ENCODE results near the gene UNC79.
"Not testable (repeated sequence)": the region's sequence is repeated elsewhere in the genome, so short reads cannot be mapped to it uniquely, and the experiment has no call there.

Gene UNC79

GRCh38 chr14:93522221-93522620 lies 91.5 kb downstream of the UNC79 start:
- H3K36me3 ChIP-seq, result no peaks in the 10 kb centered on the region
- H3K27me3 ChIP-seq, result no peaks in the 10 kb centered on the region
- H4K20me1 ChIP-seq, result no peaks in the 10 kb centered on the region
- H3K4me1 ChIP-seq, result peaks cover 0 to 13% (median 0%) of the 10 kb centered on the region in 10 experiments; a peak in 7 of 20 replicates
- TF ChIP-seq Cebpa-rat (IDR thresholded peaks at IDR 0.05), result no peak
- H3K27ac ChIP-seq, result no peak overlapping the region
- no peak overlapping the region for H3K4me2 ChIP-seq
- H3K4me3 ChIP-seq, result no peak overlapping the region
- H3K9ac ChIP-seq, result no peak overlapping the region
- peaks cover 33 to 58% (median 44%) of the 10 kb centered on the region in 11 experiments for H3K9me3 ChIP-seq (replicated peaks in 1 of 11)

DNA sequence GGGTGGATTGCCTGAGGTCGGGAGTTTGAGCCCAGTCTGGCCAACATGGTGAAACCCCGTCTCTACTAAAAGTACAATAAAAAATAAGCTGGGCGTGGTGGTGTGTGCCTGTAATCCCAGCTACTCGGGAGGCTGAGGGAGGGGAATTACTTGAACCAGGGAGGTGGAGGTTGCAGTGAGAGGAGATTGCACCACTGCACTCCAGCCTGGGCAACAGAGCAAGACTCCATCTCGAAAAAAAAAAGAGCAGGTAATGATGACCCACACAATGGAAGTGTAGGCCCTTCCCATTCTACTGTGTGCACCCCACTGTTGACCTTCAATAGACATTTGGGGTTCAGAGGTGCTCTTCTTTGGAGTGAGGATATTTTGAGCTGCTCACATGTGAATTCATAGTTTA lies 94.5 kb downstream of the UNC79 start:
- peaks cover 13 to 28% (median 15%) of the 10 kb centered on the region in 11 experiments for H3K9me3 ChIP-seq (replicated peaks in 1 of 11)
- H3K36me3 ChIP-seq, H3K9ac ChIP-seq: not testable (repeated sequence)

DNA sequence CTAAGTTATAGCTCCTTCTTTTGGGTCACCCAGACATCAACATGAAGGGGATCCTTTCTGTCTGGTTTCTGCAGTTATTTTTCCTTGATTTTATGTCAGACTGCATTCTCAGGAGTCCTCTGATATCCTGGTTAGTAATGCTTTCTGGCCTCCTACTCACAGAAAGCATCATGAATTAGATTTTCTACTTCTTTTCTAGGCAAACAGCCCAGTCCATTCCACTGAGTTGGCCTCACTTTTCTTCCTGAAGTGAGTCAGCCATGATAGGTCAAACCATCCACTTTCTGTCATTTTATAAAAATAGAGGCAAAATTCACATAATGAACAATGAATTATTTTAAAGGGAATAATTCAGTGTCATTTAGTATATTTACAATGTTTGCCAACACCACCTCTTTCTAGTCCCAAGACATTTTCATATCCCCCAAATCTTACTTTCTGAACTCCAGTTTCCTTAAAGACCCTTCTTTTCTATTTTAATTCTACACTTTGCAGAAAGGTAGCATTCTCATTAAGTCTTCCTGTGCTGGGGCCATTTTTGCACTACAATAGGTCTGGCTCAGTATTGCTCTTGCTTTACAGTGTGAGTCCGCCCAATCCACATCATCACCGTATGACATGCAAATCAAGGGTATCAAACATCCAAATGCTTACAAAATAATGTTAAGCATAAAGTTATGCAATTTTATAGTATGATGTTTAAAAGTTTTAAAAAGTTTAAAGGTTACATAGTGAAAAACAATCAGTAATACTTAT lies 95.1 kb downstream of the UNC79 start:
- H3K9me3 ChIP-seq (replicated peaks in 1 of 11), result peaks cover 7 to 22% (median 11%) of the 10 kb centered on the region in 11 experiments; a peak in 21 of 22 replicates
- no peaks in the 10 kb centered on the region for H4K20me1 ChIP-seq
- no peaks in the 10 kb centered on the region for H3K36me3 ChIP-seq
- peak overlapping the region in 1 of 11 experiments; percentile 84; a peak in 2 of 22 replicates for H3K27ac ChIP-seq
- H3K9ac ChIP-seq, result no peak overlapping the region
- H3K4me3 ChIP-seq, result no peak overlapping the region
- H3K27me3 ChIP-seq, result no peaks in the 10 kb centered on the region
- peaks cover 0 to 36% (median 0%) of the 10 kb centered on the region in 10 experiments; a peak in 7 of 20 replicates for H3K4me1 ChIP-seq
- TF ChIP-seq Cebpa-rat (IDR thresholded peaks at IDR 0.05), result no peak
- H3K4me2 ChIP-seq, result peak overlapping the region in 1 of 11 experiments; percentile 61; a peak in 1 of 22 replicates

More for the DNA sequence above, 94.5 kb downstream of the UNC79 start:
- peaks cover 0 to 36% (median 0%) of the 10 kb centered on the region in 10 experiments; a peak in 7 of 20 replicates for H3K4me1 ChIP-seq
- H3K4me3 ChIP-seq, H3K27ac ChIP-seq, H4K20me1 ChIP-seq, H3K4me2 ChIP-seq, H3K27me3 ChIP-seq: not testable (repeated sequence)

- Histone ChIP-seq H3K9me3 (replicated peaks in 1 of 11) (peaks cover 0 to 10% (median under 1%) of the 10 kb centered on the region in 11 experiments; a peak in 6 of 22 replicates), H4K20me1 (no peaks in the 10 kb centered on the region), H3K27me3 (no peaks in the 10 kb centered on the region), H3K4me2 (peak overlapping the region in 5 of 11 experiments; percentile 7 to 61 (median 47); a peak in 8 of 22 replicates), H3K36me3 (no peaks in the 10 kb centered on the region), H3K27ac (peak overlapping the region in 5 of 11 experiments; percentile 11 to 84 (median 79); a peak in 8 of 22 replicates), H3K4me1 (peaks cover 0 to 44% (median under 1%) of the 10 kb centered on the region in 10 experiments; a peak in 8 of 20 replicates), H3K9ac (peak overlapping the region in 3 of 11 experiments; percentile 42 to 77 (median 72); a peak in 5 of 22 replicates), H3K4me3 (no peak overlapping the region)
- TF ChIP-seq Cebpa-rat (IDR thresholded peaks at IDR 0.05), result peak in 1 of 11 experiments; percentile 73; a peak in 1 of 22 replicates
Observed at GRCh38 chr14:93527203-93527607, 96.5 kb downstream of the UNC79 start.

DNA sequence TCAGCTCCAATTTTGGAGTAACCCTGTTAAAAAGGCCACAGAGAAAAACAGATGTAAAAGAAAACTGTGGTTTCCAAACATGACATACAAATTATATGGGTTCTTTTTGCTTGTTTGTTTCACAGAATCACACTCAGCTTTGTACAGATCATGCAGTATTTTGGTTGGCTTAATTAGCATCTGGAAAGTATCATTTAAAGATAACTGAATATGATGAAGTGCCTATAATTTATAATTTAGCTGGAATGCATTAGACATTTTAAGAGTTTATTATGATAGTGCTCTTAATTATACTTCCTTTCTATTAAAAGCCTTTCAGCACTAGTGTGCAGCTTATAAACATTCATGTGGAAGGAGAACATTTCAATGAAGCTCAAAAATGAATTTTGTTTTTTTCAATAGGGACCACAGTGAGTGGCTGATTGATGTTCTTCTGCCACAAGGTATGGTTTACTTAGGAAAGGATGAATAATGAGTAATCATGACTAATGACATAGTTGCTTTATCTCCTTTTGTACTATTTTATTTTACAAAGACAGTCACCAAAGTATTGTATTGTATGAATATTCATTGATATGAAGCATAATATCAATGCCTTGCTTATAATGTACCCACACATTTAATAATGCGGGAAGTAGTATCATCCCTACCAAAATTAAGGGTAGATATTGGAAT lies 98.3 kb downstream of the UNC79 start:
- peak overlapping the region in 2 of 11 experiments; percentile 67 to 84; a peak in 1 of 22 replicates for H3K27ac ChIP-seq
- no peak overlapping the region for H3K4me3 ChIP-seq
- TF ChIP-seq Cebpa-rat (IDR thresholded peaks at IDR 0.05), result no peak

GRCh38 chr14:93531644-93532043 lies 100.9 kb downstream of the UNC79 start:
- Histone ChIP-seq H3K9ac (no peak overlapping the region), H3K4me1 (peaks cover 13 to 75% (median 22%) of the 10 kb centered on the region in 10 experiments; a peak in 18 of 20 replicates), H3K27ac (peak overlapping the region in 2 of 11 experiments; percentile 33 to 50; a peak in 2 of 22 replicates), H3K4me2 (peak overlapping the region in 3 of 11 experiments; percentile 60 to 87 (median 79); a peak in 5 of 22 replicates), H3K27me3 (peaks cover 0 to 4% (median 0%) of the 10 kb centered on the region in 11 experiments; a peak in 1 of 22 replicates), H3K9me3 (replicated peaks in 1 of 11) (peaks cover 0 to 5% (median 0%) of the 10 kb centered on the region in 11 experiments; a peak in 2 of 22 replicates), H3K36me3 (no peaks in the 10 kb centered on the region), H3K4me3 (no peak overlapping the region), H4K20me1 (no peaks in the 10 kb centered on the region)
- no peak for TF ChIP-seq Cebpa-rat (IDR thresholded peaks at IDR 0.05)

More for the DNA sequence above, 98.3 kb downstream of the UNC79 start:
- H3K4me2 ChIP-seq, result peak overlapping the region in 2 of 11 experiments; percentile 56 to 61; a peak in 3 of 22 replicates
- H3K9ac ChIP-seq, result no peak overlapping the region
- peaks cover 0 to 5% (median 0%) of the 10 kb centered on the region in 11 experiments; a peak in 2 of 22 replicates for H3K9me3 ChIP-seq (replicated peaks in 1 of 11)
- H4K20me1 ChIP-seq, result no peaks in the 10 kb centered on the region
- no peaks in the 10 kb centered on the region for H3K27me3 ChIP-seq
- H3K36me3 ChIP-seq, result no peaks in the 10 kb centered on the region
- peaks cover 6 to 60% (median 12%) of the 10 kb centered on the region in 10 experiments; a peak in 18 of 20 replicates for H3K4me1 ChIP-seq

DNA sequence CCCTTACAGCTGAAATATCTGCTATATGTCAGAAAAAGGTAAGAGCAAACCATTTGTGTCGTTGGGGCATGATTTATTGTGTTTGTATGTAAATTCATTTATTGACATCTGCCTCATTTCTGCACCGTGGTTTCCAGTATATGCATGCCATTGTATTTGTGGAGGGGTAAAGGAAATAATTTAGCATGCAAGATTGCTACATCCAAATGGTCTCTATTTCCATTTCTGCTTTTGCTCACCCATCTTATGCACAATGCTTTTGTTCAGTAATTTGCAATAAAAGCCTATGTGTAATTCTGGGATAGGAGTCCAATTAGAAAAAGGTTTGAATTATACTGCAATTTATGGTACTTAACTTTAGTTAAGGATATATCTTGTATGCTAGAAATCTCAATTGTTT lies 101.8 kb downstream of the UNC79 start:
- peak overlapping the region in 5 of 11 experiments; percentile 25 to 87 (median 60); a peak in 9 of 22 replicates for H3K4me2 ChIP-seq
- H3K36me3 ChIP-seq, result no peaks in the 10 kb centered on the region
- H4K20me1 ChIP-seq, result no peaks in the 10 kb centered on the region
- no peak overlapping the region for H3K4me3 ChIP-seq
- TF ChIP-seq Cebpa-rat (IDR thresholded peaks at IDR 0.05), result no peak
- H3K9me3 ChIP-seq (replicated peaks in 1 of 11), result peaks cover 0 to 5% (median 0%) of the 10 kb centered on the region in 11 experiments; a peak in 2 of 22 replicates
- H3K27me3 ChIP-seq, result peaks cover 0 to 4% (median 0%) of the 10 kb centered on the region in 11 experiments; a peak in 1 of 22 replicates
- H3K9ac ChIP-seq, result peak overlapping the region in 1 of 11 experiments; percentile 54; a peak in 1 of 22 replicates
- H3K27ac ChIP-seq, result peak overlapping the region in 3 of 11 experiments; percentile 33 to 73 (median 37); a peak in 3 of 22 replicates
- peaks cover 13 to 67% (median 22%) of the 10 kb centered on the region in 10 experiments; a peak in 18 of 20 replicates for H3K4me1 ChIP-seq

DNA sequence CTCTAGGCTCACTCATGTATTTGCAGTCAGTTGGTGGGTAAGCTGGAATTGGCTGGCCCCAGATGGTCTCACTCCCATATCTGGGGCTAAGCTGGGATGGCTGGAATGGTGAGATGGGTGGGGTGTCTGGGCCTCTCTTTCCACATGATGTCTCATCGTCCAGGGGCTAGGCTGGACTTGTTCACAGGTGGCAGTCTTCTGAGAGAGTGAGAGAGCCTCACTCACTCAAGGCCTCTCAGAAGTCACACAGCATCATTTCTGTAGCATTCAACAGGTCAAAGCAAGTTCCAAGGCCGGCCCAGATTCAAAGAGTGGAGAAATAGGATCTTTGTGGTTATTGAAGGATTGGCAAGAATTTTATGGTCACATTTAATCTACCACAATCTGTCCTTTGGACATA lies 102.7 kb downstream of the UNC79 start:
- peak overlapping the region in 9 of 11 experiments; percentile 6 to 87 (median 52); a peak in 13 of 22 replicates for H3K4me2 ChIP-seq
- peak overlapping the region in 6 of 11 experiments; percentile 31 to 73 (median 48); a peak in 9 of 22 replicates for H3K27ac ChIP-seq
- TF ChIP-seq Cebpa-rat (IDR thresholded peaks at IDR 0.05), result no peak
- peak overlapping the region in 3 of 11 experiments; percentile 24 to 58 (median 58); a peak in 3 of 22 replicates for H3K9ac ChIP-seq
- H3K36me3 ChIP-seq, result no peaks in the 10 kb centered on the region
- H3K9me3 ChIP-seq (replicated peaks in 1 of 11), result peaks cover 0 to 5% (median 0%) of the 10 kb centered on the region in 11 experiments; a peak in 2 of 22 replicates
- no peak overlapping the region for H3K4me3 ChIP-seq
- peaks cover 0 to 4% (median 0%) of the 10 kb centered on the region in 11 experiments; a peak in 1 of 22 replicates for H3K27me3 ChIP-seq
- H4K20me1 ChIP-seq, result no peaks in the 10 kb centered on the region
- peaks cover 13 to 58% (median 22%) of the 10 kb centered on the region in 10 experiments; a peak in 18 of 20 replicates for H3K4me1 ChIP-seq

Data from BLaER1 treated with 17β-estradiol and CSF1 and Interleukin-3, amounts not matched to agents 10 nM and 100 nM (cell line).